HepG2 (cell line): ENCODE results near the gene KIAA1958. TPM values are rescaled to one million over a fixed set of nuclear protein-coding genes. Genes with fewer than 3 reads are reported as not detected.

Experiments
- ATAC-seq: fragments of 200-7000 bp; cut with Tn5 transposase; 3 replicates; pipeline ENCODE4 v1.9.1; 2020; ENCODE audit warnings: mild to moderate bottlenecking, moderate library complexity
- BruUV-seq: library from RNA; stranded (reverse); fragments of 400-500 nt; replicated peaks from 2 replicates; lab custom pipeline; 2021; lab: Mats Ljungman, UMichigan
- CTCF ChIA-PET: fragments of 300-600 bp; formaldehyde crosslinking; extraction: SDS; loops from one replicate; lab custom pipeline; 2021; ENCODE audit warnings: low total read pairs, inconsistent platforms, low intra/inter-chr PET ratio; lab: Yijun Ruan, JAX
- POLR2A ChIA-PET: fragments of 350-600 bp; sonication (Branson Sonifier 250); formaldehyde crosslinking; loops from one replicate; lab custom pipeline; 2020; ENCODE audit warnings: antibody characterized with exemption, inconsistent platforms; lab: Yijun Ruan, JAX
- DNase-seq: peaks from one replicate; pipeline ENCODE4 v3.0.0-alpha.2; 2015; ENCODE audit warnings: low spot score
- FAIRE-seq: peaks from 3 replicates; lab custom pipeline; 2011; peaks lifted over from hg19 to GRCh38; lab: Jason Lieb, UNC
- H2AFZ ChIP-seq: one replicate; pipeline ENCODE4 v1.6.1; 2011; ENCODE audit warnings: low read length, inconsistent platforms
- H3K27ac ChIP-seq: fragments of 300-600 bp; 3 replicates; pipeline ENCODE4 v1.8.0; 2011; ENCODE audit warnings: mixed run types, mild to moderate bottlenecking, mixed read lengths, low read length, inconsistent platforms; ENCODE audit not compliant: insufficient read depth; ENCODE audit errors: extremely low read length
- H3K27me3 ChIP-seq, 2 experiments: fragments of 200-600 bp in 1 of 2; 2 replicates in 1 of 2; 3 replicates in 1 of 2; pipeline versions ENCODE4 v1.6.0 to v1.8.0; 2011; ENCODE audit warnings: low read length in 2 of 2, mild to moderate bottlenecking in 2 of 2, moderate library complexity in 2 of 2, inconsistent platforms in 1 of 2; ENCODE audit not compliant: insufficient read depth in 2 of 2, control insufficient read depth in 1 of 2
- H3K36me3 ChIP-seq, 2 experiments: fragments of 200-600 bp in 1 of 2; replicated peaks in 1 of 2; 2 replicates in 1 of 2; 3 replicates in 1 of 2; pipeline versions ENCODE4 v1.5.1 to v1.8.0; 2011; ENCODE audit warnings: low read length in 2 of 2, inconsistent platforms in 1 of 2; ENCODE audit not compliant: insufficient read depth in 2 of 2, control insufficient read depth in 1 of 2
- H3K4me1 ChIP-seq: 2 replicates; pipeline ENCODE4 v1.5.1; 2012; ENCODE audit warnings: low read length, inconsistent platforms; ENCODE audit not compliant: insufficient read depth
- H3K4me2 ChIP-seq: 2 replicates; pipeline ENCODE4 v1.6.0; 2011; ENCODE audit warnings: low read depth, low read length, inconsistent platforms
- H3K4me3 ChIP-seq, 3 experiments: fragments of 200-600 bp in 1 of 3; sonication (generic), shearing (Covaris generic) in 1 of 3; replicated peaks in 1 of 3; 2 replicates each; pipeline ENCODE4 v1.5.1; 2011 to 2016; ENCODE audit warnings: low read length in 3 of 3, inconsistent platforms in 2 of 3, low read depth in 2 of 3, mild to moderate bottlenecking in 2 of 3, control low read depth in 1 of 3, mixed read lengths in 1 of 3; ENCODE audit not compliant: insufficient read depth in 1 of 3
- H3K79me2 ChIP-seq: one replicate; pipeline ENCODE4 v1.6.1; 2011; ENCODE audit warnings: low read length, inconsistent platforms; ENCODE audit not compliant: insufficient read depth
- H3K9ac ChIP-seq: 2 replicates; pipeline ENCODE4 v1.6.0; 2011; ENCODE audit warnings: mild to moderate bottlenecking, low read depth, low read length, inconsistent platforms; ENCODE audit not compliant: insufficient read depth
- H3K9me3 ChIP-seq: 2 replicates; pipeline ENCODE4 v1.5.1; 2012; ENCODE audit warnings: mild to moderate bottlenecking, low read length
- H4K20me1 ChIP-seq: 2 replicates; pipeline ENCODE4 v1.6.0; 2011; ENCODE audit warnings: inconsistent platforms, mild to moderate bottlenecking, low read length, moderate library complexity; ENCODE audit not compliant: insufficient read depth
- ISX ChIP-seq: sonication (generic); formaldehyde crosslinking; conservative IDR thresholded peaks from 2 replicates; pipeline ENCODE4 v1.5.0; 2020; ENCODE audit warnings: missing genetic modification reagents
- ONECUT2 ChIP-seq: sonication (generic); formaldehyde crosslinking; IDR thresholded peaks from 2 replicates; pipeline ENCODE4 v1.4.0; 2020; ENCODE audit warnings: missing genetic modification reagents
- RFX3 ChIP-seq: IDR thresholded peaks from 2 replicates; pipeline ENCODE4 v1.6.1; 2016; ENCODE audit warnings: missing biosample characterization, missing genetic modification reagents
- ZBTB38 ChIP-seq: sonication (generic); formaldehyde crosslinking; IDR thresholded peaks from 2 replicates; pipeline ENCODE4 v1.5.1; 2020; ENCODE audit warnings: mild to moderate bottlenecking, missing genetic modification reagents
- ZNF251 ChIP-seq: sonication (generic); formaldehyde crosslinking; IDR thresholded peaks from 2 replicates; pipeline ENCODE4 v1.9.0; 2021; ENCODE audit warnings: mild to moderate bottlenecking, missing genetic modification reagents
- ZNF367 ChIP-seq: sonication (generic); formaldehyde crosslinking; IDR thresholded peaks from 2 replicates; pipeline ENCODE4 v1.4.0; 2020; ENCODE audit warnings: missing genetic modification reagents, borderline replicate concordance
- ZNF670 ChIP-seq: sonication (generic); formaldehyde crosslinking; IDR thresholded peaks from 2 replicates; pipeline ENCODE4 v1.8.0; 2022; ENCODE audit warnings: mild to moderate bottlenecking, missing genetic modification reagents, borderline replicate concordance
- ZNF724P ChIP-seq: sonication (generic); formaldehyde crosslinking; IDR thresholded peaks from 2 replicates; pipeline ENCODE4 v1.8.0; 2022; ENCODE audit warnings: missing genetic modification reagents, borderline replicate concordance
- ZNF776 ChIP-seq: sonication (generic); formaldehyde crosslinking; IDR thresholded peaks from 2 replicates; pipeline ENCODE4 v1.4.0; 2020; ENCODE audit warnings: mild to moderate bottlenecking, missing genetic modification reagents
- ZSCAN20 ChIP-seq: sonication (generic); formaldehyde crosslinking; IDR thresholded peaks from 2 replicates; pipeline ENCODE4 v1.4.0; 2020; ENCODE audit warnings: missing genetic modification reagents, mild to moderate bottlenecking, borderline replicate concordance
- WGBS: methylation state at CpG from one replicate; pipeline ENCODE4 v1.1.6; 2017; ENCODE audit warnings: low lambda C conversion rate; 5-methylcytosine and 5-hydroxymethylcytosine counted together
- in situ Hi-C: cut with HindIII; loops from 2 replicates; pipeline ENCODE4 v1.10.0; 2017; ENCODE audit warnings: low pct_unique_long_range_greater_than_20kb; ENCODE audit not compliant: extremely low pct_ligation_motif_present
- intact Hi-C: fragments of 100-400 bp; cut with micrococcal nuclease; formaldehyde crosslinking; loops from one replicate; pipeline ENCODE4 v1.10.0; 2022; ENCODE audit not compliant: unreplicated experiment
- polyA plus RNA-seq, 8 experiments: library from polyadenylated mRNA; depleted of rRNA in 3 of 8; stranded (reverse) in 7 of 8; unstranded in 1 of 8; fragments of >200 nt; fragmentation: Illumina TruSeq in 4 of 8; extraction: Trizol in 4 of 8; gene quantifications; 2 replicates each; pipeline versions ENCODE4 v1.2.1 to v1.2.3, GENCODE V29; 2011 to 2016; ENCODE audit warnings: low read depth in 4 of 8, missing spikeins in 1 of 8, mixed read lengths in 1 of 8; ENCODE audit not compliant: insufficient read depth in 1 of 8
- total RNA-seq, 5 experiments: library from RNA; depleted of rRNA; stranded (reverse); fragments of >200 nt; fragmentation: Illumina TruSeq; extraction: Trizol; gene quantifications; 2 replicates each; pipeline ENCODE4 v1.2.3, GENCODE V29; 2016; ENCODE audit warnings: low read depth in 1 of 5
- TF ChIP-seq, protein P1 (sequence below): sonication (generic); formaldehyde crosslinking; IDR thresholded peaks from 2 replicates; pipeline ENCODE4 v1.4.0; 2020; ENCODE audit warnings: mild to moderate bottlenecking, low read depth, missing genetic modification reagents
- TF ChIP-seq, protein P2 (sequence below): sonication (generic); formaldehyde crosslinking; IDR thresholded peaks from 2 replicates; pipeline ENCODE4 v1.8.1; 2023; ENCODE audit warnings: mild to moderate bottlenecking, missing genetic modification reagents
- TF ChIP-seq, protein P3 (sequence below): sonication (generic); formaldehyde crosslinking; IDR thresholded peaks from 2 replicates; pipeline ENCODE4 v1.5.0; 2020; ENCODE audit warnings: mild to moderate bottlenecking, missing genetic modification reagents, borderline replicate concordance
- TF ChIP-seq, protein P4 (sequence below): sonication (generic); formaldehyde crosslinking; IDR thresholded peaks from 2 replicates; pipeline ENCODE4 v1.5.1; 2020; ENCODE audit warnings: mild to moderate bottlenecking, missing genetic modification reagents, borderline replicate concordance

Gene KIAA1958
- total and polyA plus RNA-seq, 2 of the 13 experiments (the other 11 are each of a cell fraction or from before 2014, with no cell fraction given) = 8.5 to 10.3 TPM

DNA sequence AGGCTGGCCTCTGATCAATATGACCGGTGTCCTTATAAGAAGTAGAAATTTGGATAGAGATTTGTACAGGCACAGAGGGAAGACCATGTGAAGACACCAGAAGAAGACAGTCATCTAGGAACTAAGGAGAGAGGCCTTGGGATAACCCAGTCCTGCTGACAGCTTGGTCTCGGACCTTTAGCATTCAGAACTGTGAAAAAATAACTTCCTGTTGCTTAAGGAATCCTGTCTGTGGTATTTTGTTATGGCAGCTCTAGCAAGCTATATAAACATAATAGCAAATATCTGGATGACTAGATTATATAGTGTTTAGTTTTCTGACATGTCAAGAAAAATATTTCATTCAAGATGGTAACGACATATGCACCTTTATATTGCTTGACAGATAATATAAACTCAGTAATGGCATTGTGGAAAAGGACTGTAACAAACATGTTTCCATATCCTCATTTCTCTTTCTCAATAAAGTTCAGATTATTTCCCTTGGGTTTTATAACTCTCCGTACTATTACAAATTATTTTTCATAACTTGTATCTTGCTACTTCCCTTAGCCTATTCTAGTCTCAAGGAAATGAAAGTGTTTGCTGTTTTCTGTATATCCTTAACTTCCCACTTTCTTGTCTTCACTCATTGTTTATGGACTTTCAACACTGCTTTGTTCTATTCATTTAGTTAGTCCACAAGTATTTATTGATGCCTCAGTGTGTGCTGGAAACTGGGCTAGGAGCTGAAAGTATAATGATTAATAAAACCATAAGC lies 62.4 kb downstream of the KIAA1958 start:
- no peak overlapping the region for H3K4me2 ChIP-seq
- peaks cover 55% of the 10 kb centered on the region for H3K79me2 ChIP-seq
- no peaks in the 10 kb centered on the region for H3K27me3 ChIP-seq
- peaks cover 4% of the 10 kb centered on the region for H4K20me1 ChIP-seq
- peaks cover 12% of the 10 kb centered on the region for H3K4me1 ChIP-seq
- TF ChIP-seq, protein P1, sequence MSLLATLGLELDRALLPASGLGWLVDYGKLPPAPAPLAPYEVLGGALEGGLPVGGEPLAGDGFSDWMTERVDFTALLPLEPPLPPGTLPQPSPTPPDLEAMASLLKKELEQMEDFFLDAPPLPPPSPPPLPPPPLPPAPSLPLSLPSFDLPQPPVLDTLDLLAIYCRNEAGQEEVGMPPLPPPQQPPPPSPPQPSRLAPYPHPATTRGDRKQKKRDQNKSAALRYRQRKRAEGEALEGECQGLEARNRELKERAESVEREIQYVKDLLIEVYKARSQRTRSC (CRISPR knock-in tag) = no peak
- TF ChIP-seq ZNF776 (CRISPR knock-in tag) (no peak), ZSCAN20 (no peak), ZBTB38 (CRISPR knock-in tag) (no peak), ISX (no peak), RFX3 (CRISPR knock-in tag) (no peak), ZNF670 (CRISPR knock-in tag) (no peak), ZNF724P (no peak), ONECUT2 (CRISPR knock-in tag) (no peak), ZNF251 (CRISPR knock-in tag) (no peak), ZNF367 (CRISPR knock-in tag) (no peak)
- TF ChIP-seq, protein P2, sequence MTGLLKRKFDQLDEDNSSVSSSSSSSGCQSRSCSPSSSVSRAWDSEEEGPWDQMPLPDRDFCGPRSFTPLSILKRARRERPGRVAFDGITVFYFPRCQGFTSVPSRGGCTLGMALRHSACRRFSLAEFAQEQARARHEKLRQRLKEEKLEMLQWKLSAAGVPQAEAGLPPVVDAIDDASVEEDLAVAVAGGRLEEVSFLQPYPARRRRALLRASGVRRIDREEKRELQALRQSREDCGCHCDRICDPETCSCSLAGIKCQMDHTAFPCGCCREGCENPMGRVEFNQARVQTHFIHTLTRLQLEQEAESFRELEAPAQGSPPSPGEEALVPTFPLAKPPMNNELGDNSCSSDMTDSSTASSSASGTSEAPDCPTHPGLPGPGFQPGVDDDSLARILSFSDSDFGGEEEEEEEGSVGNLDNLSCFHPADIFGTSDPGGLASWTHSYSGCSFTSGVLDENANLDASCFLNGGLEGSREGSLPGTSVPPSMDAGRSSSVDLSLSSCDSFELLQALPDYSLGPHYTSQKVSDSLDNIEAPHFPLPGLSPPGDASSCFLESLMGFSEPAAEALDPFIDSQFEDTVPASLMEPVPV (CRISPR knock-in tag) = no peak
- TF ChIP-seq, protein P3, sequence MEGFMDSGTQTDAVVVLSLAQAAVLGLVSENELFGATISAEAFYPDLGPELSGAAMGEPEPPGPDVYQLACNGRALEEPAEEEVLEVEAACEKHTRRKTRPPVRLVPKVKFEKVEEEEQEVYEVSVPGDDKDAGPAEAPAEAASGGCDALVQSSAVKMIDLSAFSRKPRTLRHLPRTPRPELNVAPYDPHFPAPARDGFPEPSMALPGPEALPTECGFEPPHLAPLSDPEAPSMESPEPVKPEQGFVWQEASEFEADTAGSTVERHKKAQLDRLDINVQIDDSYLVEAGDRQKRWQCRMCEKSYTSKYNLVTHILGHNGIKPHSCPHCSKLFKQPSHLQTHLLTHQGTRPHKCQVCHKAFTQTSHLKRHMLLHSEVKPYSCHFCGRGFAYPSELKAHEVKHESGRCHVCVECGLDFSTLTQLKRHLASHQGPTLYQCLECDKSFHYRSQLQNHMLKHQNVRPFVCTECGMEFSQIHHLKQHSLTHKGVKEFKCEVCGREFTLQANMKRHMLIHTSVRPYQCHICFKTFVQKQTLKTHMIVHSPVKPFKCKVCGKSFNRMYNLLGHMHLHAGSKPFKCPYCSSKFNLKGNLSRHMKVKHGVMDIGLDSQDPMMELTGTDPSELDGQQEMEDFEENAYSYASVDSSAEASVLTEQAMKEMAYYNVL (CRISPR knock-in tag) = no peak
- TF ChIP-seq, protein P4, sequence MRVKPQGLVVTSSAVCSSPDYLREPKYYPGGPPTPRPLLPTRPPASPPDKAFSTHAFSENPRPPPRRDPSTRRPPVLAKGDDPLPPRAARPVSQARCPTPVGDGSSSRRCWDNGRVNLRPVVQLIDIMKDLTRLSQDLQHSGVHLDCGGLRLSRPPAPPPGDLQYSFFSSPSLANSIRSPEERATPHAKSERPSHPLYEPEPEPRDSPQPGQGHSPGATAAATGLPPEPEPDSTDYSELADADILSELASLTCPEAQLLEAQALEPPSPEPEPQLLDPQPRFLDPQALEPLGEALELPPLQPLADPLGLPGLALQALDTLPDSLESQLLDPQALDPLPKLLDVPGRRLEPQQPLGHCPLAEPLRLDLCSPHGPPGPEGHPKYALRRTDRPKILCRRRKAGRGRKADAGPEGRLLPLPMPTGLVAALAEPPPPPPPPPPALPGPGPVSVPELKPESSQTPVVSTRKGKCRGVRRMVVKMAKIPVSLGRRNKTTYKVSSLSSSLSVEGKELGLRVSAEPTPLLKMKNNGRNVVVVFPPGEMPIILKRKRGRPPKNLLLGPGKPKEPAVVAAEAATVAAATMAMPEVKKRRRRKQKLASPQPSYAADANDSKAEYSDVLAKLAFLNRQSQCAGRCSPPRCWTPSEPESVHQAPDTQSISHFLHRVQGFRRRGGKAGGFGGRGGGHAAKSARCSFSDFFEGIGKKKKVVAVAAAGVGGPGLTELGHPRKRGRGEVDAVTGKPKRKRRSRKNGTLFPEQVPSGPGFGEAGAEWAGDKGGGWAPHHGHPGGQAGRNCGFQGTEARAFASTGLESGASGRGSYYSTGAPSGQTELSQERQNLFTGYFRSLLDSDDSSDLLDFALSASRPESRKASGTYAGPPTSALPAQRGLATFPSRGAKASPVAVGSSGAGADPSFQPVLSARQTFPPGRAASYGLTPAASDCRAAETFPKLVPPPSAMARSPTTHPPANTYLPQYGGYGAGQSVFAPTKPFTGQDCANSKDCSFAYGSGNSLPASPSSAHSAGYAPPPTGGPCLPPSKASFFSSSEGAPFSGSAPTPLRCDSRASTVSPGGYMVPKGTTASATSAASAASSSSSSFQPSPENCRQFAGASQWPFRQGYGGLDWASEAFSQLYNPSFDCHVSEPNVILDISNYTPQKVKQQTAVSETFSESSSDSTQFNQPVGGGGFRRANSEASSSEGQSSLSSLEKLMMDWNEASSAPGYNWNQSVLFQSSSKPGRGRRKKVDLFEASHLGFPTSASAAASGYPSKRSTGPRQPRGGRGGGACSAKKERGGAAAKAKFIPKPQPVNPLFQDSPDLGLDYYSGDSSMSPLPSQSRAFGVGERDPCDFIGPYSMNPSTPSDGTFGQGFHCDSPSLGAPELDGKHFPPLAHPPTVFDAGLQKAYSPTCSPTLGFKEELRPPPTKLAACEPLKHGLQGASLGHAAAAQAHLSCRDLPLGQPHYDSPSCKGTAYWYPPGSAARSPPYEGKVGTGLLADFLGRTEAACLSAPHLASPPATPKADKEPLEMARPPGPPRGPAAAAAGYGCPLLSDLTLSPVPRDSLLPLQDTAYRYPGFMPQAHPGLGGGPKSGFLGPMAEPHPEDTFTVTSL (CRISPR knock-in tag) = no peak
- ChIA-PET POLR2A (no interaction called here), CTCF (no interaction called here)
- no peak for FAIRE-seq
- BruUV-seq = no TSS peak
- no peaks in the 10 kb centered on the region for H3K36me3 ChIP-seq
- no peak overlapping the region for H2AFZ ChIP-seq
- no peak for DNase-seq
- intact Hi-C loops = no loop called here
- no peak overlapping the region for H3K9ac ChIP-seq
- in situ Hi-C loops = no loop called here
- no peak overlapping the region for H3K4me3 ChIP-seq
- H3K9me3 ChIP-seq = no peaks in the 10 kb centered on the region
- ATAC-seq = no peak
- 97% methylated on average over 4 of the region's 4 CpGs for WGBS
- H3K27ac ChIP-seq = no peak overlapping the region
